HG03064 (cell line): ENCODE data around the gene GALNTL6.

ENCODE experiments used
- ATAC-seq: cut with Tn5 transposase; IDR thresholded peaks from one replicate; pipeline ENCODE4 v1.9.1; 2021; ENCODE audit warnings: low read depth; ENCODE audit not compliant: unreplicated experiment

GALNTL6 gene

DNA sequence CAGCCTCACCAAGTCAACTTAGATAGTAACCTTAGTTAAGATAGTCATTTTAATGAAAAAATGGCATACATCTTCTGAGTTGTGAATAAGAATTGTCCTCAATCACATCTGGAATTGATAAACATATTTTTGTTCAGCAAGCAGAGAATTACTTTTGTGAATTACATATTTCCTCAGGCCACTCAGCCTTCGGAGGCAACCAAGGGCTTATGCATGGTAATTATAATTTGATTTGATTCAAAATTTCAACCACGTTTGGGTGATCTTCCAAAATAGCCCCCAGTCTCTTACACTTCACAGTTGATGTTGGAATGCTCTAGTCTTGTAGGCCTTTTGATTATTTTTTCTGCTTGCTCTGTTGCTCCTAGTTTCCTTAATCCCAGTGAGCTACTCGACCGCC is 63.4 kb downstream of the GALNTL6 start:
- ATAC-seq = no peak

- no peak for ATAC-seq
These were observed 66.9 kb downstream of the GALNTL6 start for GRCh38 chr4:171880136-171880535.

GRCh38 chr4:171889681-171890080 is 76.5 kb downstream of the GALNTL6 start:
- no peak for ATAC-seq

DNA sequence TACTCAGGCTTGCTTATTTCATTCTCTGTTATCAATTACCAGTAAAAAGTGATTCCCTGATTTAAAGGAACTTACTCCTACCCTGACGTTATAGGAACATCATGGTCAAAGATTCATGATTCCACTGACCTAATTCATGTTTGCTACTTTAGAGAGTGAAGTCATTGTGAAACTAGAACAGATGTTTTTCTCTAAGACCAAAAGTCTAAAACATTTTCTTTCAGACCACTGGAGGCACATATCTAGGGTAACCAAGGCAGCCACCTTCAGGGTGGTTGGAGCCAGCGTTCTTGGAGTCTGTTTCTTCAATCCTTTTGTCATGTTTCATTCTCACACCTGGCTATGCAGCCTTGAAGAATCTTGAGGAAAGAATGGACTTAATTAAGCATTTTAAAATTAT is 77.8 kb downstream of the GALNTL6 start:
- no peak for ATAC-seq

DNA sequence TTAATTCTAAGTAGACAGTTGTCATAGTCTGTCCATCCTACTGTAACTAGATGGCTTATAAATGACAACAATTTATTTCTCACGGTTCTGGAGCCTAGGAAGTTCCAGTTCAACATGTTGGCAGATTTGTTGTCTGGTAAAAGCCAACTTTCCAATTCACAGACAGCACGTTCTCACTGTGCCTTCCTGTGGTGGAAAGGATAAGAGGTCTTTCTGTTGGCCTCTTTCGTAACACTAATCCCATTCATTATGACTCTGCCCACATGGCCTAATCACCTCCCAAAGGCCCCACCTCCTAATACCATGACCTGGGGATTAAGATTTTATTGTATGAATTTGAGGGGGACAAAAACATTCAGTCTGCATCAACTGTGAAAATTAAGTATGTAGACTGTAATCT is 83.2 kb downstream of the GALNTL6 start:
- no peak for ATAC-seq

DNA sequence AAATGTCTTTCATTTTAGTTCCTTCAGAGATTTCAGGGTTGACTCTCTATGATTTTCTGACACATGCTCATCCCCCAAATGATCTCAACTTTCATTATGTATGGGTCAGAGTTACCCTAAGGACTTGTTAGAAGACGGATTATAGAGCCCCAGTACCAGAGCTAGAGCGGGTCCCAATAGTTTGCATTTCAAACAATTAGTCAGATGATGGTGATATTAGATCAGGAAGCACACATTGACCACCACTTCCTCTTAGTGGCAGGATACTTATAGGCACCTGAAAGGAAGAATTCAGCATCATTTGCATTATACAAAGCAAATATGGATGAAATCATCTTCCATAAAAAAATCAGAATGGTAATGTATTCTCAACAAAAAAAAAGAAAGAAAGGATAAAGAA is 106.1 kb downstream of the GALNTL6 start:
- ATAC-seq = no peak

- no peak for ATAC-seq
These were observed 107.7 kb downstream of the GALNTL6 start for GRCh38 chr4:171920901-171921300.

- ATAC-seq = no peak
These were observed 111.7 kb downstream of the GALNTL6 start for GRCh38 chr4:171924746-171925376.

DNA sequence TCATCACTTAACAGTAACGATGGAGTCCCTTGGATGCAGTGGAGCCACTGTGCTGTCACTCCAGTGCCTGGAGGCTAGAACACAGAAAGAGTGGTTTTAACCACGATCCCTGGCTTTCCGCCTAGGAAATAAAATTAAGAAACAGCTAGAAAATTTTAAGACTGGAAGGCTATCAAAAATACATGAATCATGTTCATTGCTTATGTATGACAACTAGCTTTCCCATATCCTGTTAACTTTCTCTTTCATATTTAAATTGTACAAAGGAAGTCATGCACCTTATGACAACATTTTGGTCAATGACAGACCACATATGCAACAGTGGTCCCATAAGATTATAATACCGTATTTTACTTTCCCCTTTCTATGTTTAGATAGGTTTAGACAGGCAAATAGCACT is 115.1 kb downstream of the GALNTL6 start:
- no peak for ATAC-seq

DNA sequence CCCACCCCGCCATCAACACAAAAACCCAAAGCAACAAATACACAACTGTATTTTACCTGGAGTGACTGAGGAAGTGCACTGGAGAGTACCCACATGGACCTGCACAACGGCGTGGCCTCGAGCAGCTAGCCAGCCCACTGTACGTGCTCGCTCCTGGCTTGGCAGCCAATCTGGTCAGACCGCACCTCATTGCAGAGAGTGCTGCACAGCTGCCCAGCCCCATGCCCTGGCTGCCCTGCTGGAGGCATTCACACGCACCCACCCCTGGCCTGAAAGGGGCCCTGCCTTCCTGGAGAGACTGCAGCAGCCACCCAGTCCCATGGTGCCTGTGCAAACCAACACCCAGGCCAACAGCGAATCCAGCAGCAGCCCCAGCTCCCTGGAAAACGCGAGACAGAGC is 116.3 kb downstream of the GALNTL6 start:
- no peak for ATAC-seq

GRCh38 chr4:171929907-171930306 is 116.7 kb downstream of the GALNTL6 start:
- no peak for ATAC-seq

GRCh38 chr4:171932238-171932637 is 119.0 kb downstream of the GALNTL6 start:
- ATAC-seq = no peak

- no peak for ATAC-seq
These were observed 127.5 kb downstream of the GALNTL6 start for GRCh38 chr4:171940656-171941055.

GRCh38 chr4:171947400-171947799 is 134.2 kb downstream of the GALNTL6 start:
- no peak for ATAC-seq

DNA sequence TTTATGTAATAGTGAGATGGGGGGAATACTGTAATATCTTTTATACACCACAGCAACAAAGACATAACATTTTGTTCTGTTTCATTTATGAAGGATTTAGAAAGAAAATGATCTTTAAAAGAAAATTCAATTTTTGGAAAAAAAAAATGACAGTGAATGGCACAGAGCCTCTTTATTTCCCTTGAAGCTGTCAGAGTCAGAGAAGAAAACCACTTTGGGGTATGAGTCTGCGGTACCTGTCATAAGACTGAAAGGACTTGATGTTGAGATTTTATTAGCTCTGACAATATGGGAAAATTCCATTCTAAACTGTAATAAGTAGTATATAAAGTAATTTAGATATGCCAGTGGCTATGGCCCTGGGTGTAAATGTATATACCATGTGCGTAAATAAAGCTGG is 134.8 kb downstream of the GALNTL6 start:
- ATAC-seq = no peak

DNA sequence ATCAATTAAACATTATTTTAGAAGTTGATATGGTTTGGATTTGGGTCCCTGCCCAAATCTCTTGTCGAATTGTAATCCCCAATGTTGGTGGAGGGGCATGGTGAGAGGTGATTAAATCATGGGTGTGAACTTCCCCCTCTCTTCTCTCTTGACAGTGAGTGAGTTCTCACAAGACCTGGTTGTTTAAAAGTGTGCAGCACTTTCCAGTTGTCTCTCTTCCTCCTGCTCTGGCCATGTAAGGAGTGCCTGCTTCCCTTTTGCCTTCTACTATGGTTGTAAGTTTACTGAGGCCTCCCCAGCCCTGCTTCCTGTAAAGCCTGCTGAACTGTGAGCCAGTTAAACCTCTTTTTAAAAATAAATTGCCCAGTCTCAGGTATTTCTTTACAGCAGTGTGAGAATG is 141.4 kb downstream of the GALNTL6 start:
- no peak for ATAC-seq

DNA sequence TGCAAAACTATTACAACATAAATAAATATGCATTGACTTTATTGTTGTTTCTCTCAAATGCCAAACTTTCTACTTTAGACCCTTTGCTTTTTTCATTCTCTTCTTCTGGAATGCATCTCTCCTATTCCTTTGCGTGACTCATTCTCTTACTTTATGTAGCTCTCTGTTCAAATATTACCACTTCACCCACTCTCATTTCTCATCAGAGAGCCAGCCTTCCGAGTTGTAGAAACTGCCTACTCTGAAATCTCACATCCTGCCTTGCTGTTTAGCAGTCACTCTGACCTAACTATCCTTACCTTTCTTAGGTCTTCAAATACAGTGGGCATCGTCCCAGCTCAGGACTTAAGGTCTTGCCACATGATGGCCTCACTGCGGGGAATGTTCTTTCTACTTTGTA is 143.5 kb downstream of the GALNTL6 start:
- ATAC-seq = no peak

GRCh38 chr4:171962110-171962509 is 148.9 kb downstream of the GALNTL6 start:
- no peak for ATAC-seq

DNA sequence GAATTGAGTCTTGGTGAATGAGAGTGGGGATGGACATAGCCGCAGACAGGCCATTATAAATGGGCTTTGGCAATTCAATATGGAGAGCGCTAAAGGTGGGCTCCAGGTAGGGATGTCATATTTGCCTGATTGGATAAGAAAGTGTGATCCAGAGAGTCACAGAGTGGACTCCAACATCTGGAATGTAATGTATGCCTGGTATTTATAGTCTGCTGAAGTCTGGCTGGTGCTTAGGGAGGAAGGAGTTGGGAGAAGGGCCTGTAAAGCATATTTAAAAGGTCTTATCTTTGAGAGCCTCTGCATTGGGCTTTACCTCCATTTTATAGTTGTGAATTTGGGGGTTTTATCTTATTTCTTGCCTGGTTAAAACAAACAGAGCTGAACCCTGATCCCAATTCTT is 153.2 kb downstream of the GALNTL6 start:
- ATAC-seq = no peak

DNA sequence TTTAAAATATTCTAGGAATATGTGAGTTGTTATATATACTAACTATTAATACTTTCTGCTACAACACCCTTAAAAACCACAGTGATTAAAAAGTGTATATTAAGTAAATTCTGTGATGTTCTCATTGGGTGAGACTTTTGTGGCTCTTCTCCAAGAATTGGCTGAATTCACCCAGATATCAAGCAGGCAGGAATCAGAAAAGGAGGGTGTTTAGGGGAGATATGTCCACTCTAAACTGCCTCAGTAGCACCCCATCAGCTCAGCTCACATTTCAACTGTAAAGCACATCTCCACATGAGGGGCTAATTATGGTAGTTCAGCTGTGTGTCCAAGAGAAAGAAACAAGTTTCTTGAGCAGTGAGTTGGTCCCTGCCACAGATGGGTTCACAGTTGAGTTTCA is 165.0 kb downstream of the GALNTL6 start:
- no peak for ATAC-seq

- ATAC-seq = no peak
These were observed 166.3 kb downstream of the GALNTL6 start for GRCh38 chr4:171979461-171979860.

- no peak for ATAC-seq
These were observed 168.0 kb downstream of the GALNTL6 start for GRCh38 chr4:171981185-171981584.
